Transverse colon (tissue), 4 donors: ENCODE results near the gene AGO4. TPM values are rescaled to one million over a fixed set of nuclear protein-coding genes. Genes with fewer than 3 reads are reported as not detected.
"Not testable (repeated sequence)": the region's sequence is repeated elsewhere in the genome, so short reads cannot be mapped to it uniquely, and the experiment has no call there.

Source experiments
- DNase-seq: peaks from one replicate; pipeline ENCODE4 v3.0.0-alpha.2; 2019
- H3K27ac ChIP-seq, 4 donors: fragments of 200-600 bp; sonication (generic); 2 replicates each; pipeline ENCODE4 v1.5.1; 2016 to 2018; ENCODE audit warnings: inconsistent platforms in 4 of 4
- H3K27me3 ChIP-seq: fragments of 200-600 bp; sonication (generic); 2 replicates; pipeline ENCODE4 v1.5.1; 2017; ENCODE audit warnings: inconsistent platforms
- H3K36me3 ChIP-seq, 4 donors: fragments of 200-600 bp; sonication (generic); 2 replicates each; pipeline ENCODE4 v1.5.1; 2017 to 2019; ENCODE audit warnings: inconsistent platforms in 4 of 4
- H3K4me1 ChIP-seq, 4 donors: fragments of 200-600 bp; sonication (generic); 2 replicates each; pipeline ENCODE4 v1.5.1; 2017 to 2020; ENCODE audit warnings: inconsistent platforms in 4 of 4
- H3K4me3 ChIP-seq, 4 donors: fragments of 200-600 bp; sonication (generic); 1 replicate in 1 of 4; 2 replicates in 3 of 4; pipeline versions ENCODE4 v1.5.1 to v1.6.1; 2017 to 2019; ENCODE audit warnings: inconsistent platforms in 4 of 4
- H3K9me3 ChIP-seq, 2 donors: fragments of 200-600 bp; sonication (generic); 2 replicates each; pipeline ENCODE4 v1.5.1; 2017 to 2019; ENCODE audit warnings: inconsistent platforms in 2 of 2
- EP300 ChIP-seq: sonication (generic); formaldehyde crosslinking; IDR thresholded peaks from one replicate; pipeline ENCODE4 v1.6.1; 2017; ENCODE audit warnings: antibody characterized with exemption, low read depth
- POLR2A ChIP-seq: fragments of 450-650 bp; IDR thresholded peaks from one replicate; pipeline ENCODE4 v1.6.1; 2016; ENCODE audit warnings: antibody characterized with exemption, mild to moderate bottlenecking, moderate library complexity
- POLR2AphosphoS5 ChIP-seq, 3 donors: sonication (generic); formaldehyde crosslinking; IDR thresholded peaks; one replicate each; pipeline ENCODE4 v1.6.1; 2016; ENCODE audit warnings: antibody characterized with exemption in 3 of 3
- WGBS, 2 donors: methylation state at CpG; one replicate each; pipeline ENCODE4 v1.1.5; 2018; ENCODE audit warnings: low coverage in 1 of 2; 5-methylcytosine and 5-hydroxymethylcytosine counted together
- in situ Hi-C, 4 donors: fragments of 200-750 bp; cut with MboI; loops; one replicate each; pipeline versions ENCODE4 v1.15.0 to v1.15.1; 2017; ENCODE audit warnings: low sequenced_read_pairs in 3 of 4, low pct_ligation_motif_present in 1 of 4, low pct_unique_long_range_greater_than_20kb in 1 of 4
- intact Hi-C: fragments of 100-400 bp; cut with DNase I; formaldehyde crosslinking; loops from one replicate; pipeline ENCODE4 v1.15.1; 2023; ENCODE audit warnings: low total_unique reads
- total RNA-seq, 4 donors: library from RNA; depleted of rRNA; stranded (reverse); fragments of >200 nt; gene quantifications; one replicate each; pipeline ENCODE4 v1.1.0, GENCODE V29; 2016
- TF ChIP-seq, protein P1 (sequence below), 5 experiments: fragments of 200-600 bp in 3 of 5; fragments of 450-650 bp in 2 of 5; sonication (generic) in 3 of 5; IDR thresholded peaks; 1 replicate in 2 of 5; 2 replicates in 3 of 5; pipeline ENCODE4 v1.5.1; 2016 to 2017; ENCODE audit warnings: antibody characterized with exemption in 5 of 5, inconsistent platforms in 3 of 5, mild to moderate bottlenecking in 2 of 5, moderate library complexity in 1 of 5

The AGO4 gene
- total RNA-seq, 4 donors from 2014 or later, result 6.4 to 21.3 (median 16.8) TPM

DNA sequence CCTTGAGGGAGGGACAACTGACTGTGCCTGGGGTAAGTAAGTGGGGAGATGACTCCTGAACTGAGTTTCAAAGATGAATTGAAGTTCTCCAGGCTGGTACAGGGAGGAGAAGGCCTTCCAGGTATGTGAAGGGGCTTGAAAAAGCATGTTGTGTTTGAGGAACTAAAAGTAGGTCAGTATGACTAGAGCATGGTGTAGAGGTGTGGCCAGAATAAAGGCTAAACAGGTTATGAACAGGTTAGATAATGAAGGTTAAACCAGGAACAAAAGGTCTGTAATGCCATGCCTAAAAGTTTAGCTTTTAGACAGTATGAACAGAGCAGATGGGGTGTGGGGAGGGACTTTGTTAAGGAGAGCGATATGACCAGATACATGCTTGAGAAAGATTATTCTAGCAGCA lies 30.7 kb upstream of the AGO4 start:
- Histone ChIP-seq H3K36me3 (no peaks in the 10 kb centered on the region), H3K9me3 (no peaks in the 10 kb centered on the region), H3K4me1 (no peaks in the 10 kb centered on the region), H3K27ac (no peak overlapping the region), H3K27me3 (no peaks in the 10 kb centered on the region), H3K4me3 (no peak overlapping the region)
- WGBS, 2 donors, result 97 to 100% methylated on average over 1 of the region's 1 CpG
- intact Hi-C loops, result loop anchor here (2.0 kb wide), 1 partner anchor 208 kb away; no protein-coding TSS in a partner anchor
- DNase-seq, result no peak
- in situ Hi-C loops, result loop anchor here in 2 of 4 donors (10.0 kb wide), 1 partner anchor 212 kb away; no protein-coding TSS in a partner anchor
- TF ChIP-seq EP300, result no peak
- TF ChIP-seq POLR2AphosphoS5 (IDR thresholded peaks at IDR 0.05), result no peak

DNA sequence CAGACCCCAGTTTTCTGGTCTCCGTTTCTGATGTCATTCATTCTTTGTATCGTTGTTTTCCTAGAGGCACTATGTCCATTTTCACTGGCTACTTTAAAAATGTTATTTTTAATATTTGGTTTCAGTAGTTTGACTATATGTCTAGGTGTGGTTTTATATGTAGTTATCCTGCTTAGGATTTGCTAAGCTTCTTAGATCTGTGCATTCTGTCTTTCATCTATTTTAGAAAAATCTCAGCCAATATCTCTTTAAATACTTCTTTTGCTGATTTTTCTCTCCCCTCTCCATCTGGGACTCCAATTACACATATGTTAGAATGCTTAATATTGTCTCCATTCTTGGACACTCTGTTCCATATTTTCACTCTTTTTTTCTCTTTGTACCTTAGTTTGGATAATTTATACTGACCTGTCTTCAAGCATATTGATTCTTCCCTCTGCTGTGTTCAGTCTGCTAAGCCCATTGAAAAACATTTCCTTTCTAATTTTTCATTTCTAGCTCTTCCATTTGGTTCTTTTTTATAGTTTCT lies 24.7 kb upstream of the AGO4 start:
- in situ Hi-C loops, result no loop called here

DNA sequence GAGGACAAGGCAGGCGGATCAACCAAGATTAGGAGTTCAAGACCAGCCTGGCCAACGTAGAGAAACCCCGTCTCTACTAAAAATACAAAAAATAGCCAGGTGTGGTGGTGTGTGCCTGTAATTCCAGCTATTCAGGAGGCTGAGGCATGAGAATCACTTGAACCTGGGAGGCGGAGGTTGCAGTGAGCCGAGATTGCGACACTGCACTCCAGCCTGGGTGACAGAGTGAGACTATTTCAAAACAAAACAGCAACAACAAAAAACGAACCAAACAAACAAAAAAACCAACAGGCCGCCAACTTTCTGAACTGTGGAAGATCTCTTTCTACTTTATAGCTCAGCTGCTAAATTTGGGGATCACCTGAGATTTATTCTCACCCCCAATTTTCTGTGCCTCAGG lies 23.5 kb upstream of the AGO4 start:
- WGBS, 2 donors, result 74 to 85% methylated on average over 5 to 8 of the region's 8 CpGs

More for the DNA sequence above, 24.7 kb upstream of the AGO4 start:
- Histone ChIP-seq H3K36me3 (no peaks in the 10 kb centered on the region), H3K27me3 (no peaks in the 10 kb centered on the region), H3K4me3 (no peak overlapping the region), H3K4me1 (no peaks in the 10 kb centered on the region), H3K27ac (no peak overlapping the region), H3K9me3 (no peaks in the 10 kb centered on the region)
- intact Hi-C loops, result no loop called here
- no peak for DNase-seq
- TF ChIP-seq POLR2A, result no peak
- no peak for TF ChIP-seq EP300
- TF ChIP-seq, protein P1, sequence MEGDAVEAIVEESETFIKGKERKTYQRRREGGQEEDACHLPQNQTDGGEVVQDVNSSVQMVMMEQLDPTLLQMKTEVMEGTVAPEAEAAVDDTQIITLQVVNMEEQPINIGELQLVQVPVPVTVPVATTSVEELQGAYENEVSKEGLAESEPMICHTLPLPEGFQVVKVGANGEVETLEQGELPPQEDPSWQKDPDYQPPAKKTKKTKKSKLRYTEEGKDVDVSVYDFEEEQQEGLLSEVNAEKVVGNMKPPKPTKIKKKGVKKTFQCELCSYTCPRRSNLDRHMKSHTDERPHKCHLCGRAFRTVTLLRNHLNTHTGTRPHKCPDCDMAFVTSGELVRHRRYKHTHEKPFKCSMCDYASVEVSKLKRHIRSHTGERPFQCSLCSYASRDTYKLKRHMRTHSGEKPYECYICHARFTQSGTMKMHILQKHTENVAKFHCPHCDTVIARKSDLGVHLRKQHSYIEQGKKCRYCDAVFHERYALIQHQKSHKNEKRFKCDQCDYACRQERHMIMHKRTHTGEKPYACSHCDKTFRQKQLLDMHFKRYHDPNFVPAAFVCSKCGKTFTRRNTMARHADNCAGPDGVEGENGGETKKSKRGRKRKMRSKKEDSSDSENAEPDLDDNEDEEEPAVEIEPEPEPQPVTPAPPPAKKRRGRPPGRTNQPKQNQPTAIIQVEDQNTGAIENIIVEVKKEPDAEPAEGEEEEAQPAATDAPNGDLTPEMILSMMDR (IDR thresholded peaks at IDR 0.05), result no peak
- no peak for TF ChIP-seq POLR2AphosphoS5 (IDR thresholded peaks at IDR 0.05)
- 97 to 100% methylated on average over 2 of the region's 2 CpGs for WGBS, 2 donors

DNA sequence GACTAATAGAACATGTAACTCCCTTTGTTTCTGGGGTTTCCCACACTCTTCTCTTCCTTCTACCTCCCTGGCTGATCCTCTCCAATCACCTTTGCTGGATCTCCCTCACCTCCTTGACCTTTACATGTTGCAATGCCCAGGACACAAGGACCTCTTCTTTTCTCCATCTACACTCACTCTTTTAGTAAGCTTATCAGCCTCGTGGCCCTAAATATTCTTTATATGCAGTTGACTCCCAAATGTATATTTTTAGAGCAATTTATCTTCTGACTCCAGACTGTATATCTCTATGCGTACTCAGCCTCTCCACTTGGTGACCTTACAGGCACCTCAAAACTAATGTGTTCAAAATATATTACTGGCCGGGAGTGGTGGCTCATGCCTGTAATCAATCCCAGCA lies 19.7 kb upstream of the AGO4 start:
- Histone ChIP-seq H3K36me3 (no peaks in the 10 kb centered on the region), H3K4me3 (no peak overlapping the region), H3K4me1 (no peaks in the 10 kb centered on the region), H3K9me3 (no peaks in the 10 kb centered on the region), H3K27me3 (no peaks in the 10 kb centered on the region), H3K27ac (no peak overlapping the region)
- in situ Hi-C loops (no loop called here), intact Hi-C loops (no loop called here)
- 54 to 81% methylated on average over 3 of the region's 3 CpGs for WGBS, 2 donors
- TF ChIP-seq, protein P1 (IDR thresholded peaks at IDR 0.05), result no peak
- TF ChIP-seq POLR2A, result no peak
- no peak for TF ChIP-seq EP300
- TF ChIP-seq POLR2AphosphoS5 (IDR thresholded peaks at IDR 0.05), result no peak
- no peak for DNase-seq

More for the DNA sequence above, 23.5 kb upstream of the AGO4 start:
- H3K27me3 ChIP-seq, DNase-seq, intact Hi-C loops, H3K4me1 ChIP-seq, H3K27ac ChIP-seq, H3K36me3 ChIP-seq, H3K4me3 ChIP-seq, H3K9me3 ChIP-seq, in situ Hi-C loops: not testable (repeated sequence)

DNA sequence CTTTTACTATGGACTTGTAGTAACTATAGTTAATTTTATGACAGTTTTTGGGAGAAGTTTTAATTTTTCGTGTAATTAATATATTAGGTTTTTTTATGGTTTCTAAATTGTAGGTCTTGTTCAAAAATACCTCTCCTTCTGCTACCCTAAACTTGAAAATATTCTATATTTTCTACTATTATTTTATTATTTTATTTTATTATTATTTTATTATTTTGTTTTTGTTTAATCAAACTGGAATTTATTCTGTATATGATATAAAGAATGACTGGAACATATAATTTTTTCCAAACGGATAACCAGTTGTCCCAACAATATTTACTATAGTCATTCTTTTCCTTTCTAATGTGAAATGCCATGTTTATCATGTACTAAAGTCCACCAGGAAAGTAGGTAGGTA lies 17.1 kb upstream of the AGO4 start:
- in situ Hi-C loops, result no loop called here

More for the DNA sequence above, 17.1 kb upstream of the AGO4 start:
- no peaks in the 10 kb centered on the region for H3K27me3 ChIP-seq
- TF ChIP-seq EP300 (no peak), POLR2AphosphoS5 (IDR thresholded peaks at IDR 0.05) (no peak), POLR2A (no peak)
- TF ChIP-seq, protein P1 (IDR thresholded peaks at IDR 0.05), result no peak
- H3K4me1 ChIP-seq, result no peaks in the 10 kb centered on the region
- H3K4me3 ChIP-seq, result no peak overlapping the region
- intact Hi-C loops, result no loop called here
- H3K36me3 ChIP-seq, result no peaks in the 10 kb centered on the region
- H3K27ac ChIP-seq, result no peak overlapping the region
- WGBS, 2 donors, result 85 to 86% methylated on average over 2 of the region's 2 CpGs
- H3K9me3 ChIP-seq, result no peaks in the 10 kb centered on the region
- DNase-seq, result no peak
